Measurements from ENCODE around the gene TRUB1.

DNA sequence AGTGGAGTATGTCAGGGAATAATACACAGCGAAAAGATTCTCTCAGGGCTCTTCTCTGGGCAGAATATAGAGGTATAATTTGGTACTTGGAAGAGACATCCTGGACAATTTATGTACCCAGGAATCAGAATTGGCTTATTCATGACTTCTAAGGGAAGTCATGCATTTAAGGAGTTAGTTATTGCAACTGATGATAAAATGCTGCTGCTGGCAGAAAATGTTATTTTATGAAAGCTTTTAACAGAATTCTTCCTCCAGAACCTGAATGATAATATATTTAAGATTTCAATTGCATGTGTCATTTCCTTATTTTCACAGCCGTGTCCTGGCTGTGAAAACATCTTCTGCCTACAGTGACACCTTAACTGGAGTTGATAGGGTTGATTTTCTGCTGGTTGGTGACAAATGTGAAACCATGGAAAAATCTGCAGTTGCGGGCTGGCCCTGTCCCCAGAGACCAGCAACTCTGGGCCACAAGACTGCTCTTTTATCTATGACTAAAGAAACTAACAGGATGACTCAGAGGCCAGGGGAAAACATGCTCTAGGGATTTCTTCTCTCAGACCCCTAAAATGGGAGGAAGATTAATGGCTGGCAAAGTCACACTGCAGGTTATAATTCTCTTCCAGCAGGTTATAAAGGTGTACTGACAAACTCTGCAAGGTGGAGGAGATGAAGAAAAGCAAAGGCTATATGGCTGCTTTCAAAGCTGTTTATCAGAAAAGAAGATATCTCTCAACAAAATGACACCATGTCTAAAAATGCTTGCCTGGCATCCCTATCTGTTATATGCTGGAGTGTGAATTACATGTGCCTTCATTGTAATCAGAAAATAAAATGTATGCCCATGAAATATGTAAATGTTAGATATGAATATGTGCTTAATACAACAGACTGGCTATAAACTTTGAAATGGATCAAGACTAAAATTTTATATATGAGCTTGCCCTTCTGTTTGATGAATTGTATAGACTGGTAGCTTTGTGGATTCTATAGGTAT is 12.1 kb upstream of the TRUB1 start:
- TF ChIP-seq CTCF (IDR thresholded peaks at IDR 0.05) (no peak), POLR2A (IDR thresholded peaks at IDR 0.05) (no peak), EP300 (IDR thresholded peaks at IDR 0.05) (no peak)
